Lower lobe of right lung (tissue), 2 donors: ENCODE results near the gene BUB3. TPM values are rescaled to one million over a fixed set of nuclear protein-coding genes. Genes with fewer than 3 reads are reported as not detected.

Experiments used
- ATAC-seq, 2 donors: fragments of 200-7000 bp; cut with Tn5 transposase; one replicate each; pipeline ENCODE4 v1.9.1; 2020 to 2022; ENCODE audit warnings: mild to moderate bottlenecking in 2 of 2, moderate library complexity in 2 of 2
- DNase-seq: peaks from one replicate; pipeline ENCODE4 v3.0.0-alpha.2; 2020
- H3K27ac ChIP-seq: fragments of 200-600 bp; one replicate; pipeline ENCODE4 v1.8.0; 2022
- H3K27me3 ChIP-seq: fragments of 200-600 bp; one replicate; pipeline ENCODE4 v1.8.0; 2022; ENCODE audit warnings: low read depth
- H3K36me3 ChIP-seq: fragments of 200-600 bp; one replicate; pipeline ENCODE4 v1.8.0; 2022; ENCODE audit warnings: mild to moderate bottlenecking
- H3K4me1 ChIP-seq: fragments of 200-600 bp; one replicate; pipeline ENCODE4 v1.8.0; 2022
- H3K4me3 ChIP-seq: fragments of 200-600 bp; one replicate; pipeline ENCODE4 v1.8.0; 2022; ENCODE audit warnings: mild to moderate bottlenecking
- H3K9me3 ChIP-seq: fragments of 200-600 bp; one replicate; pipeline ENCODE4 v1.8.0; 2022
- intact Hi-C: fragments of 100-400 bp; cut with DNase I; formaldehyde crosslinking; loops from one replicate; pipeline ENCODE4 v1.11.0; 2022
- total RNA-seq: library from RNA; stranded (reverse); fragmentation: NEBNext Ultra II Directional; extraction: Animal tissue kit (Norgen Biotek cat#: 25700); gene quantifications from one replicate; pipeline ENCODE4 v1.2.1, GENCODE V29; 2021
- TF ChIP-seq, protein P1 (sequence below): fragments of 200-600 bp; IDR thresholded peaks from one replicate; pipeline ENCODE4 v1.8.0; 2022; ENCODE audit warnings: antibody characterized with exemption, mild to moderate bottlenecking
- donor health status: DM: no; HTN: yes; CAD: no; lungs with severe emphysema.

BUB3 gene
- total RNA-seq, 1 donor from 2014 or later, result 67.3 TPM

DNA sequence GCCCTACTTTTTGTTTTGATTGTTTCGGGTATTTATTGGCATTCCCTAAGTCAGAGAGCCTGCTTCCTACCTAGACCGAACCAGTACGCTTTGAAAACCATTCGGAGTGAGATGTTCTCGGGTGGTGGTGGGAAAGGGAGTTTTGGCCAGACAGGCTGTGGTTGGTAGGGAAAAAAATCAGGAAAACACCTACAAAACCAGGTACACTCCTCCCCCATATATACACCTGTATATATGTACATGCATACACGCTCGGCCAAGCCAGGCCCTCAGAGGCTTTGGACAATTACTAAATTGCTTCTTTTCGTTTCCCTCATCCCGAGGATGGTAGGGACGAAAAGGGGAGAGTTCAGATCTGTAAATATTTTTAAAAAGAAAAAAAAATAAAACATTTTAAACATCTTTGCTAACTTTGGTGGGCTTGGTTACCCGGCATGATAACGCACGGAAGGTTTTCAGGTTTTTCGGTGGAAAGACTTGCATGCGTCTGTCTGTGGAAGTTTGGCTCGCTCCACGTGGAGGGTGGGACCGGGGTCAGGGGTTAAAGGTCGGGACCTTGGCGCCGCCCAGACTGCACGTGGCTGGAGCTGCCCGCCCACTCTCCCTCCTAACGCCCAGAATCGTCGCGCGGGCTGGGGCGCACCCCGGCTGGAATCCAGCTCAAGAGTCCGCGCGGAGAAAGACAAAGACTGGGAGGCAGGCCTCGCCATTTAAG lies 3.8 kb upstream of the BUB3 start:
- Histone ChIP-seq H3K27ac (no peak overlapping the region), H3K4me1 (peaks cover 54% of the 10 kb centered on the region), H3K9me3 (no peaks in the 10 kb centered on the region), H3K27me3 (peaks cover 77% of the 10 kb centered on the region), H3K36me3 (no peaks in the 10 kb centered on the region), H3K4me3 (peak overlapping the region; percentile 54)
- ATAC-seq, result no peak
- TF ChIP-seq, protein P1, sequence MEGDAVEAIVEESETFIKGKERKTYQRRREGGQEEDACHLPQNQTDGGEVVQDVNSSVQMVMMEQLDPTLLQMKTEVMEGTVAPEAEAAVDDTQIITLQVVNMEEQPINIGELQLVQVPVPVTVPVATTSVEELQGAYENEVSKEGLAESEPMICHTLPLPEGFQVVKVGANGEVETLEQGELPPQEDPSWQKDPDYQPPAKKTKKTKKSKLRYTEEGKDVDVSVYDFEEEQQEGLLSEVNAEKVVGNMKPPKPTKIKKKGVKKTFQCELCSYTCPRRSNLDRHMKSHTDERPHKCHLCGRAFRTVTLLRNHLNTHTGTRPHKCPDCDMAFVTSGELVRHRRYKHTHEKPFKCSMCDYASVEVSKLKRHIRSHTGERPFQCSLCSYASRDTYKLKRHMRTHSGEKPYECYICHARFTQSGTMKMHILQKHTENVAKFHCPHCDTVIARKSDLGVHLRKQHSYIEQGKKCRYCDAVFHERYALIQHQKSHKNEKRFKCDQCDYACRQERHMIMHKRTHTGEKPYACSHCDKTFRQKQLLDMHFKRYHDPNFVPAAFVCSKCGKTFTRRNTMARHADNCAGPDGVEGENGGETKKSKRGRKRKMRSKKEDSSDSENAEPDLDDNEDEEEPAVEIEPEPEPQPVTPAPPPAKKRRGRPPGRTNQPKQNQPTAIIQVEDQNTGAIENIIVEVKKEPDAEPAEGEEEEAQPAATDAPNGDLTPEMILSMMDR, result no peak
- intact Hi-C loops, result no loop called here
- DNase-seq, result no peak

DNA sequence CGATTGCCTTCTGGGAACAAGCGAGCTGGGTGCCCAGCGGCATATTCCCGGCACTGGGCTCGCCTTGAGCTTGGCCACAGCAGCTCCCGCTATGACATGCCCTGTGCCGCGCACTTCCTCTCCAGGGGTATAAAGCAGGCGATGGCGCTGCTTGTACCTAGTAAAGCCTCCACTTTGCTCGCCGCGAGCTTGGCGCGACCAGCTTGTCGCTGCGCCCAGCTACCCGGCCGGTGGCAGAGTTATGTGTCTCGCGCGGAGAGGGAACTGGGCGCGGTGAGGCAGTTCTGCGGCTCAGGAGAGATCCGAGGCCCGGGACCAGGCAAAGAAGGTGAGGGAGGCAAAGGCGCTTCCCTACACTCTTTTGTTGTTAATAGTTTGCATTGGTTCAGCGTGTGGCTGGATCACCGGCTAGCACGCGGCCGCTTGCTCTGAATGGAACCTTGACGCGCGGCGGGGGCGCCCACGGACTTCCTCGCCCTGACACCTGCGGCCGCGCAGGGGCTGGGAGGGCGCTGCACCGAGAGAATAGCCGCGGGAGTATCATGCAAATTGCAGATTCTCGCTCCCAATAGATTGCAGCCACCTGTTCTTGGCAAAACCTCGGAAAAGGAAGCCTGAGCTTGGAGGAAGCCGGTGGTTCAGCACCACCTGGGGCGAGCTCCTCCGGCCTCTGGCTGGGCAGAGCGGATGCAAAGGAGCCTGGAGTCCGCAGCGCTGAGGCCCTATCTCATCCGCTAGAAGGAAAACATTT lies 3.0 kb upstream of the BUB3 start:
- Histone ChIP-seq H3K4me1 (peaks cover 56% of the 10 kb centered on the region), H3K27ac (no peak overlapping the region), H3K27me3 (peaks cover 69% of the 10 kb centered on the region), H3K9me3 (no peaks in the 10 kb centered on the region), H3K4me3 (peak overlapping the region; percentile 36), H3K36me3 (peaks cover 6% of the 10 kb centered on the region)
- no peak for ATAC-seq
- DNase-seq, result peak; percentile 58
- intact Hi-C loops, result no loop called here
- TF ChIP-seq, protein P1, result no peak

DNA sequence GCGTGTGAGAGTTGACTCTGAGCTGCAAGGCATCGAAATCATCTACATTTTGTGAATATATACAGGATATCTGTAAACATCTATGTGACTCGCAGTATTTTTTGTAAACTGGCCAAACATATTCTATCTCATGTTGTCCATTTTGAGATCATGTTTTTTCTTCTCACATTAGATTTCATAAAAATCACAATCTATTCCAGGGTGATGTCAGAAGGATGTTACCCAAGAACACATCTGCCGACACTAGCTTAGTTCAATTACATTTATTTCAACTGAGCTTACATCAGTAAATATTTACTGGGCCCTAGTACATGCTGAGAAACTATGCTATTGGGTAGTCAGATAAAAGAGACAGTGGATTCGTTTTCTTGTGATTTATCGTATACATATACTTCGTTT lies 2.5 kb upstream of the BUB3 start:
- Histone ChIP-seq H3K27me3 (peaks cover 64% of the 10 kb centered on the region), H3K27ac (no peak overlapping the region), H3K4me3 (no peak overlapping the region), H3K9me3 (no peaks in the 10 kb centered on the region), H3K36me3 (peaks cover 12% of the 10 kb centered on the region), H3K4me1 (peaks cover 59% of the 10 kb centered on the region)
- TF ChIP-seq, protein P1, result no peak
- DNase-seq (no peak), ATAC-seq (no peak)
- intact Hi-C loops, result no loop called here

DNA sequence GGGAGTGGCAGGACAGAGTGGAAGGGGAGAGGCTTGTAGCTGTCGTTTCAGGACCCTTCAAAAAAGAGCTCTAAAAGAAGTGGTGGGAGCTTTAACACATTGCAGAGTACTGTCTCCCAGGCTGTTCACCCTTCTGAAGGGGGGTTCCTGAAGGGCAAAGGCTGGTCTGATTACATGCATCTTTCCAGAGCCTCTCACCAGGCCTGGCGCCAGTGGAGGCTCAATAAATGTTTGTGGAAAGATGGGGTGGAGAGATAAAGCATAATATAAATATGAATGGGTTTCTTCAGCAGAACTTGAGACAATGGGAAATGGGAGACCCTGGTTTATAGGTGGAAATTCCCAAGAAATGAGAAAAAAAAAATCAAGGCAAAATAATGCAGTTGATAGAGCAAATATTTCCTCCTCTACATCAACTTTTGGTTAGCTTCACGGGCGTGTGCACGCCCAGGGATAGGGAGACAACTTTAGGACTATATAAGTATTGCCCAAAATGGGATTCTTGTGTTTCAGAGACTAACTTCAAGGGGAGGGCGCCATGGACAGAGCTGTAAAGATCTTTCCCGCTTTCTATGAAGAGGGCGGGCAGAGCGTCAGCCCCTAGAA lies 613 bp upstream of the BUB3 start:
- H3K4me1 ChIP-seq, result peaks cover 46% of the 10 kb centered on the region
- H3K36me3 ChIP-seq, result peaks cover 30% of the 10 kb centered on the region
- H3K9me3 ChIP-seq, result no peaks in the 10 kb centered on the region
- H3K27me3 ChIP-seq, result peaks cover 45% of the 10 kb centered on the region
- H3K4me3 ChIP-seq, result peak overlapping the region; percentile 89
- no peak for ATAC-seq
- TF ChIP-seq, protein P1, result no peak
- no peak for DNase-seq
- intact Hi-C loops, result no loop called here
- H3K27ac ChIP-seq, result no peak overlapping the region

DNA sequence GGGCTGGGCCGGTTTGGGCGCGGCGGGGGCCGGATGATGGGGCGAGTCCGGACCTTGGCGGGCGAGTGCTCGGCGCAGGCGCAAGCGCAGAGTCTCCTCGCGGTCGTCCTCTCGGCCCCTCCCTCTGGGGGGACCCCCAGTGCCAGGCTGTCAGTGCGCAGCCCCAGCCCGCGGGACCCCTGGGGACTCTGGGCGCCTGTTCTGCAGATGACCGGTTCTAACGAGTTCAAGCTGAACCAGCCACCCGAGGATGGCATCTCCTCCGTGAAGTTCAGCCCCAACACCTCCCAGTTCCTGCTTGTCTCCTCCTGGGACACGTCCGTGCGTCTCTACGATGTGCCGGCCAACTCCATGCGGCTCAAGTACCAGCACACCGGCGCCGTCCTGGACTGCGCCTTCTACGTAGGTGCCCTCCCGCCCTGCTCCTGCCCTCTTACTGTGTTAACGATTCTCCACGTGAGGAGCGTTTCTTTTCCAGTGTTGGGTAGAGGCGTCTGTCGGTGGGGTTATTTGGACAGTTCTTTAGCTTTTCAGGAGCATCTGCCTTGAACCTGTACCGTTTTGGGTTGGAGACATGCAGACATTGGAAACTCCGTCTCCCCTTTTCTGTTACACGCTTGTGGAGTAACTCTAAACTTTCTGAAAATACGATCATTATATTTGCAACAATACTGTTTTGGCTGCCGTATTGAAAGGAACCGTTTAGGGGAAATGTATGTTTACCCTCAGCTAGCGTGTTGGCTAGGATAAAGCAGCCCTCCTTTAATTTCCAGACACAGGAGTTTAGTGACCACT lies 706 bp downstream of the BUB3 start:
- H3K27me3 ChIP-seq, result peaks cover 32% of the 10 kb centered on the region
- intact Hi-C loops, result no loop called here
- no peaks in the 10 kb centered on the region for H3K9me3 ChIP-seq
- H3K36me3 ChIP-seq, result peaks cover 42% of the 10 kb centered on the region
- DNase-seq, result peak; percentile 66
- peak overlapping the region; percentile 89 for H3K4me3 ChIP-seq
- H3K4me1 ChIP-seq, result peaks cover 36% of the 10 kb centered on the region
- TF ChIP-seq, protein P1, result no peak
- ATAC-seq, result peak; percentile 71 to 78
- peak overlapping the region; percentile 91 for H3K27ac ChIP-seq
